Measurements from ENCODE around the gene PATL2.

DNA sequence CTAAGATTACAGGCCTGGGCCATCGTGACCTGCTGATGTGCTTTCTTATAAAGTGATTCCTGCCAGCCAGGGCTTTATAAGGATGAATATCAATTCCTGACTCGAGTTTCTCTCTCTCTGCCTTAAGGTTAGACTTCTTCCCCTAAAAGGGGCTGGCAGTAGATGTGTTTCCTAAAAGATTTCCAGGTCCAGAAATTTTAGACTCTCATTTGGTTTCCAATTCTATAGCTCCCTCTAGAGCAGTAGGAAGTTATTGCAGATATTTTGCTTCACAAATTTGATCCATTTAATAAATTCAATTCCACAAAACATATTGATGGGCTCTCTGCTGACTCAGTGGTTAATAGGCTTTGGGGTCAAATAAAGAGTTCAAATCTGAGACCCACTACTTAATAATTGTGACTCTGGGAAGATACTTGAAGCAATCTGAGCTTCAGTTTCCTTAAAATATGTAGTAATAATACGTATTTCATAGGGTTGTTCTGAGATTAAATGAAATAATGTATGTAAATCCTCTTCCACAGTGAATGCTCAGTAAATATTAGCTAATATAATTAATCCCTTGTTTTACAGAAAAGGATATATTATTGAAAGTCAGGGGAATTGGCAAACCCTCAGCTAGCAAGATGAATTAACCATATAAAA lies 27.3 kb upstream of the PATL2 start:
- TF ChIP-seq EZH2 (IDR thresholded peaks at IDR 0.05; ENCODE audit: borderline replicate concordance): no peak
- peak; percentile 67 for TF ChIP-seq CTCF (IDR thresholded peaks at IDR 0.05; ENCODE audit: poor library complexity)

Measured in hepatocyte (in vitro differentiated cells).